ENCODE results near the gene TBRG1.
"Not testable (repeated sequence)": the region's sequence is repeated elsewhere in the genome, so short reads cannot be mapped to it uniquely, and the experiment has no call there.

TBRG1 gene

GRCh38 chr11:124622531-124623451, at the start of gene TBRG1:
TBRG1 (plus strand) TSS chr11:124622864; CDS start chr11:124623084, 220 bp downstream.
- DNase-seq: peak; percentile 78

- DNase-seq: no peak
Measured at GRCh38 chr11:124577716-124578427, 44.8 kb upstream of the TBRG1 start.

- DNase-seq: no peak
Measured at GRCh38 chr11:124578761-124579160, 43.9 kb upstream of the TBRG1 start.

GRCh38 chr11:124581817-124582216, 40.8 kb upstream of the TBRG1 start:
- no peak for DNase-seq

- no peak for DNase-seq
Measured at GRCh38 chr11:124582565-124582964, 40.1 kb upstream of the TBRG1 start.

GRCh38 chr11:124583781-124584180, 38.9 kb upstream of the TBRG1 start:
- no peak for DNase-seq

- no peak for DNase-seq
Measured at GRCh38 chr11:124584681-124585372, 37.8 kb upstream of the TBRG1 start.

GRCh38 chr11:124586238-124586860, 36.3 kb upstream of the TBRG1 start:
- DNase-seq: peak; percentile 49

- no peak for DNase-seq
Measured at GRCh38 chr11:124591430-124591829, 31.2 kb upstream of the TBRG1 start.

GRCh38 chr11:124592627-124593026, 30.0 kb upstream of the TBRG1 start:
- DNase-seq: no peak

GRCh38 chr11:124595302-124595701, 27.4 kb upstream of the TBRG1 start:
- no peak for DNase-seq

GRCh38 chr11:124597626-124598025, 25.0 kb upstream of the TBRG1 start:
- DNase-seq: no peak

GRCh38 chr11:124600621-124601320, 21.9 kb upstream of the TBRG1 start:
- DNase-seq: no peak

GRCh38 chr11:124602193-124602592, 20.5 kb upstream of the TBRG1 start:
- DNase-seq: no peak

- DNase-seq: not testable (repeated sequence)
Measured at GRCh38 chr11:124602723-124603122, 19.9 kb upstream of the TBRG1 start.

GRCh38 chr11:124605719-124606118, 16.9 kb upstream of the TBRG1 start:
- DNase-seq: no peak

GRCh38 chr11:124608147-124608546, 14.5 kb upstream of the TBRG1 start:
- DNase-seq: no peak

GRCh38 chr11:124610295-124610694, 12.4 kb upstream of the TBRG1 start:
- DNase-seq: no peak

GRCh38 chr11:124611064-124611463, 11.6 kb upstream of the TBRG1 start, which contains the start of gene PANX3:
PANX3 (plus strand) TSS chr11:124611428; CDS start chr11:124611557, 129 bp downstream.
- DNase-seq: no peak

GRCh38 chr11:124612045-124612444, 10.6 kb upstream of the TBRG1 start:
- no peak for DNase-seq

GRCh38 chr11:124612567-124613246, 10.0 kb upstream of the TBRG1 start:
- DNase-seq: no peak

- no peak for DNase-seq
Measured at GRCh38 chr11:124618863-124619262, 3.8 kb upstream of the TBRG1 start.
